Fibroblast of villous mesenchyme (primary cell): ENCODE measurements around the gene ERBB2. TPM values are rescaled to one million over a fixed set of nuclear protein-coding genes. Genes with fewer than 3 reads are reported as not detected.
"Not testable (repeated sequence)": the region's sequence is repeated elsewhere in the genome, so short reads cannot be mapped to it uniquely, and the experiment has no call there.

Source experiments
- DNase-seq: peaks from one replicate; pipeline ENCODE4 v3.0.0-alpha.2; 2010; ENCODE audit warnings: low read depth
- H3K4me3 ChIP-seq: 2 replicates; pipeline ENCODE4 v1.5.1; 2011; ENCODE audit warnings: low read depth, mild to moderate bottlenecking, low read length
- CTCF ChIP-seq: IDR thresholded peaks from 2 replicates; pipeline ENCODE4 v1.5.1; 2012; ENCODE audit warnings: low read depth, mild to moderate bottlenecking, low read length; ENCODE audit not compliant: insufficient read depth
- total RNA-seq: library from RNA; depleted of rRNA; stranded (reverse); fragments of >200 nt; gene quantifications from 2 replicates; pipeline ENCODE4 v1.2.3, GENCODE V29; 2012

The ERBB2 gene
- total RNA-seq, 1 donor = 47.1 TPM

GRCh38 chr17:39744075-39744835, 44.4 kb downstream of the ERBB2 start:
- TF ChIP-seq CTCF = no peak
- H3K4me3 ChIP-seq = no peak overlapping the region
- DNase-seq = no peak

- DNase-seq = no peak
- TF ChIP-seq CTCF = no peak
- no peak overlapping the region for H3K4me3 ChIP-seq
Measured at GRCh38 chr17:39744836-39745215, 45.0 kb downstream of the ERBB2 start.

- no peak overlapping the region for H3K4me3 ChIP-seq
- DNase-seq = no peak
- no peak for TF ChIP-seq CTCF
Measured at GRCh38 chr17:39745335-39746144, 45.7 kb downstream of the ERBB2 start.

DNA sequence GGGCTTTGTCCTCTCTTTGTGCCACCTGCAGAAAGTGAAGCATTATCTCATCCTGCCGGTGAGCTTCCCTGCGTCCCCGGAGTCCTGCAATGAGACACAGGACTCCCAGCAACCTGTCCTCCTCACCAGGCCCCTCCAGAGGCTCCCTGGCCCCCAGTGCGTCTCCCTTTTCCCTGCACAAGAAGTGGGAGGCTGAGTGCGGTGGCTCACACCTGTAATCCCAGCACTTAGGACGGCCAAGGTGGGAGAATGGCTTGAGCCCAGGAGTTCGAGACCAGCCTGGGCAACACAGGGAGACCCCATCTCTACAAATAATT, 46.2 kb downstream of the ERBB2 start:
- no peak for TF ChIP-seq CTCF
- H3K4me3 ChIP-seq = no peak overlapping the region
- DNase-seq = no peak

DNA sequence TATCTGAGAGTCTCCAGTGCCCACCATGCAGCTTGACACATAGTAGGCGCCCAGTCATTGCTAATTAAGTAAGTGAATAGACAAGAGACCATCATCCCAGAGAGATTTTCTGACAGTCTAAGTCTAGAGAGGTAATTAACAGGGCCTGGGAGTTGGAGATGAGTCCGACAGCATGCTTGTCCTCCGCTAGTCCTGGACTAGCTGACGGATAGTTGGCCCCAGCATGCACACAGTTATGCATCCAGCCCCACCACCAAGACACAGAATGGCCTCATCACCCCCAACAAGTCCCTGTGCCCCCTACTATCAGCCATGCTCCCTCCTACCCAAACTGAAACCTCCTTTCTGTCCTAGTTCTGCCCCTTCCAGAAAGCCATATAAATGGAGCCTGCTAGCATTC, 47.9 kb downstream of the ERBB2 start:
- no peak for TF ChIP-seq CTCF

DNA sequence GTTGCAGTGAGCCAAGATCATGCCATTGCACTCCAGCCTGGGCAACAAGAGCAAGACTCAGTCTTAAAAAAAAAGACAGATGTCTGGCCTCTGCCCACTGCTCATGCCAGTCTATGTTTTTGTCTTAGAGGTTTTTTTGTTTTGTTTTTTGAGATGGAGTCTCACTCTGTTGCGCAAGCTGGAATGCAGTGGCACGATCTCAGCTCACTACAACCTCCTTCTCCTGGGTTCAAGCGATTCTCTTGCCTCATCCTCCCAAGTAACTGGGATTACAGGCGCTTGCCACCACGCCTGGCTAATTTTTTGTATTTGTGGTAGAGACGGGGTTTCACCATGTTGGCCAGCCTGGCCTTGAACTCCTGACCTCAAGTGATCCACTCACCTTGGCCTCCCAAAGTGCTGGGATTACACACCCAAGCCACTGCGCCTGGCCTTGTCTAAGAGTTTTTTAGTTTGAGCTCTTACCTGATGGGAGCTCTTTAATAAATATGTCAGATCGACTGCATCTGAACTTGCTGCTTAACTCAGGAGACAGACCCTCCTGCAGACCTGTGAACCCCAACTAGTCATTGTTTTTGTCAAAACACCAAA, 48.7 kb downstream of the ERBB2 start:
- not testable (repeated sequence) for DNase-seq

More for the DNA sequence above, 47.9 kb downstream of the ERBB2 start:
- no peak for DNase-seq
- H3K4me3 ChIP-seq = no peak overlapping the region

More for the DNA sequence above, 48.7 kb downstream of the ERBB2 start:
- not testable (repeated sequence) for H3K4me3 ChIP-seq
